C4-2B (cell line): ENCODE measurements around the gene PNMA8A.

Experiments used
- ZFX ChIP-seq: fragments of 450-650 bp; IDR thresholded peaks from 2 replicates; pipeline ENCODE4 v1.6.1; 2017
- TF ChIP-seq, protein P1 (sequence below): fragments of 450-650 bp; conservative IDR thresholded peaks from 2 replicates; pipeline ENCODE4 v1.5.1; 2017; ENCODE audit warnings: mild to moderate bottlenecking

DNA sequence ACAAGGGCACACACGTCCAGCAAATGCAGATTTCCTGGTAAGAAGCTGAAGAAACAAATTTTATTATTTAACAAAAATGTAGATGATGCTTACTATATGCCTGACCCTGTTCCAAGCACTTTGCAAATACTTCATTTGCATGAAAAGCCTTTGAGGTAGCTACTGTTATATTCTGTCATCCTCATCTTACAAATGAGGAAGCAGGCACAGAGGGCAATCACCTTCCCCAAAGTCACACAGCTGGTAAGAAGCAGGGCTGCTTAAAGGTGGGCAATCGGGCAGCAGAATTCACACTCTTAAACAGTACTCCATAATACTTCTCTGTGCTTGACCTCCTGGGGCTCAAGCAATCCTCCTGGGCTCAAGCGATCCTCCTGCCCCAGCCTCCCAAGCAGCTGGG, 24.4 kb downstream of the PNMA8A start:
- TF ChIP-seq, protein P1, sequence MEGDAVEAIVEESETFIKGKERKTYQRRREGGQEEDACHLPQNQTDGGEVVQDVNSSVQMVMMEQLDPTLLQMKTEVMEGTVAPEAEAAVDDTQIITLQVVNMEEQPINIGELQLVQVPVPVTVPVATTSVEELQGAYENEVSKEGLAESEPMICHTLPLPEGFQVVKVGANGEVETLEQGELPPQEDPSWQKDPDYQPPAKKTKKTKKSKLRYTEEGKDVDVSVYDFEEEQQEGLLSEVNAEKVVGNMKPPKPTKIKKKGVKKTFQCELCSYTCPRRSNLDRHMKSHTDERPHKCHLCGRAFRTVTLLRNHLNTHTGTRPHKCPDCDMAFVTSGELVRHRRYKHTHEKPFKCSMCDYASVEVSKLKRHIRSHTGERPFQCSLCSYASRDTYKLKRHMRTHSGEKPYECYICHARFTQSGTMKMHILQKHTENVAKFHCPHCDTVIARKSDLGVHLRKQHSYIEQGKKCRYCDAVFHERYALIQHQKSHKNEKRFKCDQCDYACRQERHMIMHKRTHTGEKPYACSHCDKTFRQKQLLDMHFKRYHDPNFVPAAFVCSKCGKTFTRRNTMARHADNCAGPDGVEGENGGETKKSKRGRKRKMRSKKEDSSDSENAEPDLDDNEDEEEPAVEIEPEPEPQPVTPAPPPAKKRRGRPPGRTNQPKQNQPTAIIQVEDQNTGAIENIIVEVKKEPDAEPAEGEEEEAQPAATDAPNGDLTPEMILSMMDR: no peak
- TF ChIP-seq ZFX: no peak
